H9 (cell line): ENCODE results near the gene SCN1B. TPM values are rescaled to one million over a fixed set of nuclear protein-coding genes. Genes with fewer than 3 reads are reported as not detected.
"Not testable (repeated sequence)": the region's sequence is repeated elsewhere in the genome, so short reads cannot be mapped to it uniquely, and the experiment has no call there.

Experiments used
- DNase-seq: peaks from one replicate; pipeline ENCODE4 v3.0.0-alpha.2; 2017
- H2AFZ ChIP-seq: one replicate; pipeline ENCODE4 v1.6.1; 2013; ENCODE audit warnings: mild to moderate bottlenecking, low read length, control low read depth, moderate library complexity
- H2AK5ac ChIP-seq: 2 replicates; pipeline ENCODE4 v1.6.1; 2013; ENCODE audit warnings: low read length, control low read depth, mixed read lengths; ENCODE audit not compliant: insufficient read length
- H2BK120ac ChIP-seq: one replicate; pipeline ENCODE4 v1.6.1; 2013; ENCODE audit warnings: low read depth, mild to moderate bottlenecking, low read length, control low read depth, inconsistent platforms; ENCODE audit not compliant: poor library complexity, severe bottlenecking
- H2BK12ac ChIP-seq: 2 replicates; pipeline ENCODE4 v1.6.1; 2013; ENCODE audit warnings: low read length, control low read depth, mixed read lengths, low read depth; ENCODE audit not compliant: insufficient read length
- H2BK15ac ChIP-seq: 2 replicates; pipeline ENCODE4 v1.6.1; 2013; ENCODE audit warnings: low read depth, low read length, control low read depth
- H2BK20ac ChIP-seq: one replicate; pipeline ENCODE4 v1.6.1; 2013; ENCODE audit warnings: low read depth, mild to moderate bottlenecking, low read length, control low read depth, inconsistent platforms; ENCODE audit not compliant: poor library complexity, severe bottlenecking
- H2BK5ac ChIP-seq: 2 replicates; pipeline ENCODE4 v1.6.1; 2013; ENCODE audit warnings: low read length, control low read depth, mixed read lengths; ENCODE audit not compliant: insufficient read length
- H3K14ac ChIP-seq: 2 replicates; pipeline ENCODE4 v1.6.1; 2013; ENCODE audit warnings: low read length, control low read depth; ENCODE audit not compliant: insufficient read depth
- H3K18ac ChIP-seq: 2 replicates; pipeline ENCODE4 v1.6.1; 2013; ENCODE audit warnings: low read depth, mild to moderate bottlenecking, mixed read lengths, low read length, control low read depth; ENCODE audit not compliant: insufficient read length
- H3K23ac ChIP-seq: 2 replicates; pipeline ENCODE4 v1.6.1; 2013; ENCODE audit warnings: low read length, control low read depth, mixed read lengths, low read depth; ENCODE audit not compliant: insufficient read length
- H3K23me2 ChIP-seq: 2 replicates; pipeline ENCODE4 v1.6.1; 2013; ENCODE audit warnings: low read depth, mild to moderate bottlenecking, mixed read lengths, low read length, control low read depth; ENCODE audit not compliant: insufficient read length, poor library complexity, severe bottlenecking
- H3K27ac ChIP-seq: 2 replicates; pipeline ENCODE4 v1.5.1; 2013; ENCODE audit warnings: low read length, control low read depth, mixed read lengths, low read depth; ENCODE audit not compliant: insufficient read length
- H3K27me3 ChIP-seq: 2 replicates; pipeline ENCODE4 v1.6.1; 2013; ENCODE audit warnings: low read length, control low read depth, inconsistent platforms; ENCODE audit not compliant: insufficient read depth
- H3K4ac ChIP-seq: 2 replicates; pipeline ENCODE4 v1.6.1; 2013; ENCODE audit warnings: low read depth, mild to moderate bottlenecking, control low read depth, inconsistent platforms, low read length, moderate library complexity
- H3K4me1 ChIP-seq: 2 replicates; pipeline ENCODE4 v1.6.1; 2013; ENCODE audit warnings: low read length, control low read depth, inconsistent platforms; ENCODE audit not compliant: insufficient read depth
- H3K4me2 ChIP-seq: 2 replicates; pipeline ENCODE4 v1.6.1; 2013; ENCODE audit warnings: low read length, control low read depth, mixed read lengths; ENCODE audit not compliant: insufficient read length, insufficient read depth
- H3K56ac ChIP-seq: 2 replicates; pipeline ENCODE4 v1.6.1; 2013; ENCODE audit warnings: low read depth, mild to moderate bottlenecking, mixed read lengths, low read length, control low read depth; ENCODE audit not compliant: insufficient read length
- H3K79me1 ChIP-seq: 2 replicates; pipeline ENCODE4 v1.6.1; 2013; ENCODE audit warnings: low read depth, mild to moderate bottlenecking, moderate library complexity, low read length, control low read depth, inconsistent platforms; ENCODE audit not compliant: insufficient read depth, poor library complexity, severe bottlenecking
- H3K79me2 ChIP-seq: 2 replicates; pipeline ENCODE4 v1.6.1; 2013; ENCODE audit warnings: low read length, control low read depth, inconsistent platforms; ENCODE audit not compliant: insufficient read depth
- H3K9ac ChIP-seq: 2 replicates; pipeline ENCODE4 v1.6.1; 2013; ENCODE audit warnings: low read length, control low read depth, mixed read lengths; ENCODE audit not compliant: insufficient read length; ENCODE audit errors: extremely low read depth
- H3K9me3 ChIP-seq: one replicate; pipeline ENCODE4 v1.6.1; 2013; ENCODE audit warnings: low read depth, low read length, inconsistent platforms; ENCODE audit not compliant: control insufficient read depth
- H3T11ph ChIP-seq: one replicate; pipeline ENCODE4 v1.6.1; 2013; ENCODE audit warnings: mild to moderate bottlenecking, low read length, control low read depth, inconsistent platforms
- H4K20me1 ChIP-seq: one replicate; pipeline ENCODE4 v1.6.1; 2013; ENCODE audit not compliant: control insufficient read depth, insufficient read length, insufficient read depth
- H4K5ac ChIP-seq: 2 replicates; pipeline ENCODE4 v1.6.1; 2013; ENCODE audit warnings: low read depth, mild to moderate bottlenecking, mixed read lengths, low read length, control low read depth; ENCODE audit not compliant: insufficient read length
- H4K8ac ChIP-seq: replicated peaks from 2 replicates; pipeline ENCODE4 v1.6.1; 2013; ENCODE audit warnings: low read length, control low read depth, mixed read lengths, low read depth; ENCODE audit not compliant: insufficient read length
- H4K91ac ChIP-seq: 2 replicates; pipeline ENCODE4 v1.6.1; 2013; ENCODE audit warnings: low read depth, mild to moderate bottlenecking, moderate library complexity, mixed read lengths, low read length, control low read depth; ENCODE audit not compliant: insufficient read length
- H3K27ac Mint-ChIP-seq, 3 experiments: 2 replicates in 2 of 3; 3 replicates in 1 of 3; pipeline ENCODE4 v1.8.0; 2020 to 2021; ENCODE audit warnings: mixed read lengths in 3 of 3, mild to moderate bottlenecking in 1 of 3, moderate library complexity in 1 of 3
- H3K27me3 Mint-ChIP-seq: 2 replicates; pipeline ENCODE4 v1.8.0; 2021; ENCODE audit warnings: low read depth, mild to moderate bottlenecking, moderate library complexity, mixed read lengths
- H3K36me3 Mint-ChIP-seq, 3 experiments: 2 replicates in 2 of 3; 3 replicates in 1 of 3; pipeline ENCODE4 v1.8.0; 2020 to 2021; ENCODE audit warnings: low read depth in 3 of 3, mixed read lengths in 3 of 3; ENCODE audit not compliant: insufficient read depth in 1 of 3
- H3K4me1 Mint-ChIP-seq, 2 experiments: 2 replicates each; pipeline ENCODE4 v1.8.0; 2020; ENCODE audit warnings: mixed read lengths in 2 of 2
- H3K4me3 Mint-ChIP-seq, 2 experiments: 2 replicates in 1 of 2; 3 replicates in 1 of 2; pipeline ENCODE4 v1.8.0; 2020 to 2021; ENCODE audit warnings: mild to moderate bottlenecking in 2 of 2, mixed read lengths in 2 of 2, moderate library complexity in 1 of 2
- H3K9me3 Mint-ChIP-seq, 2 experiments: 2 replicates in 1 of 2; 3 replicates in 1 of 2; pipeline ENCODE4 v1.8.0; 2020; ENCODE audit warnings: mild to moderate bottlenecking in 2 of 2, mixed read lengths in 2 of 2, moderate library complexity in 1 of 2
- WGBS: extraction: QIAGEN DNeasy Blood & Tissue Kit; methylation state at CpG from one replicate; pipeline ENCODE4 v1.1.7; 2013; ENCODE audit warnings: missing lambda C conversion rate, low lambda C conversion rate, mixed read lengths; ENCODE audit not compliant: insufficient read length; ENCODE audit errors: extremely low coverage; 5-methylcytosine and 5-hydroxymethylcytosine counted together
- total RNA-seq: library from RNA; stranded (reverse); gene quantifications from 2 replicates; pipeline ENCODE4 v1.2.1, GENCODE V29; 2021

SCN1B gene
- total RNA-seq, 1 experiment from 2014 or later, result 3.8 TPM

DNA sequence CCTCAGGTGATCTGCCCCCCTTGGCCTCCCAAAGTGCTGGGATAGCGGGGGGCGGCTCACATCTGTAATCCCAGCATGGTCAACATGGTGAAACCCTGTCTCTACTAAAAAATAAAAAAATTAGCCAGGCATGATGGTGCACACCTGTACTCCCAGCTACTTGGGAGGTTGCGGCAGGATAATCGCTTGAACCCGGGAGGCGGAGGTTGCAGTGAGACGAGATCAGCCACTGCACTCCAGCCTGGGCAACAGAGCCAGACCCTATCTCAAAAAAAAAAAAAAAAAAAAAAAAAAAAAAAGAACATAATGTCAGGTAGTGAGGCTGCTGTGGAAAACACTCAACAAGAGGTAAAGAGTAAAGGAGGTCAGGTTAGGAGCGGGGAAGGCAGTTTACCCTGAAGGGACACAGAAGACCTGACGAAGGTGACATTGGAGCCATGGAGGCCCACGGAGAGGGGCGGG, 964 bp upstream of the SCN1B start:
- H3T11ph ChIP-seq, H4K20me1 ChIP-seq, H2BK20ac ChIP-seq, H3K14ac ChIP-seq, H2AK5ac ChIP-seq, H3K4ac ChIP-seq, DNase-seq, H3K9me3 ChIP-seq, H3K27ac Mint-ChIP-seq, H3K18ac ChIP-seq, H4K5ac ChIP-seq, H2BK5ac ChIP-seq, H3K79me2 ChIP-seq, H3K9ac ChIP-seq, H3K56ac ChIP-seq, H4K91ac ChIP-seq, H3K4me1 ChIP-seq, H2BK120ac ChIP-seq, H3K23me2 ChIP-seq, H4K8ac ChIP-seq, H3K23ac ChIP-seq, H3K9me3 Mint-ChIP-seq, H3K79me1 ChIP-seq, H2BK12ac ChIP-seq, H3K27ac ChIP-seq, H2AFZ ChIP-seq, H2BK15ac ChIP-seq: not testable (repeated sequence)
- WGBS, result no CpG with 5 or more reads among the region's 11 CpGs
- Mint-ChIP-seq H3K4me3 (peak overlapping the region; percentile 47 to 73; a peak in 4 of 5 replicates), H3K36me3 (peaks cover 19 to 51% (median 37%) of the 10 kb centered on the region in 3 experiments; a peak in 6 of 7 replicates), H3K27me3 (peaks cover 51% of the 10 kb centered on the region), H3K4me1 (peaks cover 15 to 17% of the 10 kb centered on the region in 2 experiments)
- Histone ChIP-seq H3K27me3 (peaks cover 11% of the 10 kb centered on the region; the same call in 1 of the 2 replicates), H3K4me2 (peak overlapping the region; percentile 1)
